ENCODE data around the gene VWA3B.

The VWA3B gene

DNA sequence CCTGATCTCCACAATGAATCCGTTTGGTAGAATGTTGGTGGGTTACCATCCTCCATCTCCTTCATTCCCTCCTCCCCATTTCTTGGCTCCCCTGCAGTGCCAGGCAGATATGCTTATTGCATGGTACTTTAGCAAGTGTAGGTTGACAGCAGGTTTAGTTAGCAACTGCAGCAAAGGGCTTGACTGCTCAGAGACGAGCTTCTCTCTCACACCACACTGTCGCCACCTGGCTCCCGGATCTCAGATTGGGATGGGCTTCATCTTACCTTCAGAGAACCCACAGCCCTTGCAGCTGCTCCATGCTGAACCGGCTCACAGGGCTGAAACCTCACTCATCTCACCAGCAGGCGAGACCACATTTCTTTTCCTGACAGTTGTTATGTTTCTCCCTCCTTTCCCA is 88.8 kb downstream of the VWA3B start:
- DNase-seq, result no peak

DNA sequence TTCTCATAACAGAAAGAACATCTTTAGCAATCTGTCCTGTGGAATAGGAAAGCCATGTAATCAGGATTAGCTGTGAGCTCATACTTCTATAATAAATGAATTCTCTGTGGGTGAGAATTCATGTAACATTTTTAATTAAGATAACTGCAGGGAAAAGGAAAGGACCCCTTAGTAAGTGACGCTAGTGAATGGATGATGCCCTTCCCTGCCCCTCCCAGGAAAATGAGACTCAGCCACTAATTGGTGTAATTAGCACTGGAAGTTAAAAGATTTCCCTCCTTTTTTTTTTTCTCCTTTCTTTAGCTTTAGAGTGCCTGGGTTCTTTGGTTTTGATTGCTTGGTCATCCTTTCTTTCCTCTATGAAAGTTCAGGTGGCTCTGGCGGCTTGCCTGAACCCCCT is 90.3 kb downstream of the VWA3B start:
- DNase-seq, result no peak

DNA sequence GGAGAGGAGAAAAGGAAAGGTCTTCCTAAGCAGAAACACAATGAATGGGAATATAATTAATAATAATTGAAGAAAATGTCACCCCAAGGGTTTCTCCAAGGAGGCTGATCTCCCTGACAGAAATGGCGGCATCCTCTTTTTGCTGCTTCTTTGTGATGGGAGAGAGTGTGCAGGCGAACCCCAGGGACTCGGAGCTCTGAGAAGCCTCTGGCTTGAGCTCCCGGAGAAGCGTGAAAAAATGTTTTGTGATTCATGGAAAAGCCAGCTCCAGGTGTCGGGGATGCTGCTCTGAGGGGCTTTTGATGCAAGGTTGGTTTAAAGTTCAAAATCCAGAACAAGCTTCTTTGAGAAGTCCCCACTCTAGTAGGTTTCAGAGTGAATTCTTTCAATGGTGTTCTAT is 91.0 kb downstream of the VWA3B start:
- DNase-seq, result no peak

DNA sequence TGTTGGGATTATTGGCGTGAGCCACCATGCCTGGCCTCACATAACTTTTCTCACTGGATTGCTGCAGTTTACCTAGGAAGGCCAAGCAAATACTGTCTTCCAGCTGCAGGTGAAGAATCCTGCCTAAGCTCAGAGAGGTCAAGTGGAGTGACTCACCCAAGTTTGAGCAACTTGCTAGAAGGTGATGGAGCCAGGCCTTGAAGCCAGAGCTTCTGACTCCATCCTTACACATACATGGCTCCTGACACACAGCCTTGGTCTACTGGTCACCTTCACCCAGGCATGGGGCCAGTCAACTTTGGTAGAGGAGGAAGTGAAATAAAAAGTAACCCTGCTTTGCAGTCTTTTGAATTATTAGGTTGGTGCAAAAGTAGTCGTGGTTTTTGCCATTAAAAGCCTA is 93.5 kb downstream of the VWA3B start:
- no peak for DNase-seq

DNA sequence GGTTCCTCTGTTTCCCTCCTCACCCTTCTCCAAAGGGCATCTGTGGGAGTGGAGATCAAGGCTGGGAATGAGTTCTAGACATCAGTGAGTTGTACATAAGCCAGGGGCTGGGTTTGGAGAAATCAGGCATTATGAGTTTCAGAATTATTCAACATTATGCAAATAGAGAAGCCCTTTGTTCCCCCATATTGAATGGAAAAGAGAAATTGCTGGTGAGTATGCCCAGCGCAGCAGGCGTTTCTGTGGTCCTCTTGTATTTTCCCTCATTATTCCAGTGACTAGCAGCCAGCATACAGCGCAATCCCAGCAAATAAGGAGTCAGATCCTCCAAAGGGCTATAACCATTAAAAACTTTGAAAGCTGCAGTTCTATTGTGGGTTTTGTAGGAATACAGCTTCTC is 94.4 kb downstream of the VWA3B start:
- no peak for DNase-seq

DNA sequence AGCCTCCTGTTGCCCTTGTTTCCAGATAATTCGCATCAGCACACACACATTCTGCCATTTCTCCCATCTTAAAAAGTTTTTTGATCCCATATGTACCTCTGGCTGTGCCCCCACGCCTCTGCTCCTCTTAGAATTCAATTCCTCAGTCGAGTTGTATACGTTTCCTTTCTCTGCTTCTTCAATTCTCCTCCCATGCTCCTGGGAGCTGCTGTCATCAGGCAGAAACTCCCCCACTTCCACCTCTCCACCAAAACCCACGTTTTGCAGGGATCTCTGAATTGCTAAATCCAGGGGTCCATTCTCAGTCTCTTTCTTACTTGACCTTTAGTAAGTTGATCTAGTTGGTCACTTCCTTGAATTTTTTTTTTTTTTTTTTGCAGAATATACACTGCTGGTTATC is 98.8 kb downstream of the VWA3B start:
- DNase-seq, result no peak

DNA sequence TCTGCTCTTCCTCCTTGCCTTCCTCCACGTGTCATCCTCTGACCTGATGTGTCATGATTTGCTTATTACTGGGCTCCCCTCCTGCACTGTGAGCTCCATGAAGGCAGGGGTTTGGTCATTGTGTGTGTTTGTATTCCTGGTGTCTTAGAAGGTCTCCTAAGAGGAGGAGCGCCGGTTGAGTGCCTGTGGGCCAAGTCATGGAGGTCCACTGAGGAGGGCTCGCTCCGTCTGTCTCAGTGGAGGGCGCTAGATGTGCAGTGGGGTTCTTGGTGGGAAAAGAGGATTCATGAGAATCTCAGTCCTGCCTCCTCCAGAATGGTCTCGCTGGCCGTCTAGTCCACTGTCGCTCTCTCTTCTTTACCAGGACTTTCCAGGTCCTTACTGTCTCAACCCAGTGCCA is 100.2 kb downstream of the VWA3B start:
- no peak for DNase-seq

DNA sequence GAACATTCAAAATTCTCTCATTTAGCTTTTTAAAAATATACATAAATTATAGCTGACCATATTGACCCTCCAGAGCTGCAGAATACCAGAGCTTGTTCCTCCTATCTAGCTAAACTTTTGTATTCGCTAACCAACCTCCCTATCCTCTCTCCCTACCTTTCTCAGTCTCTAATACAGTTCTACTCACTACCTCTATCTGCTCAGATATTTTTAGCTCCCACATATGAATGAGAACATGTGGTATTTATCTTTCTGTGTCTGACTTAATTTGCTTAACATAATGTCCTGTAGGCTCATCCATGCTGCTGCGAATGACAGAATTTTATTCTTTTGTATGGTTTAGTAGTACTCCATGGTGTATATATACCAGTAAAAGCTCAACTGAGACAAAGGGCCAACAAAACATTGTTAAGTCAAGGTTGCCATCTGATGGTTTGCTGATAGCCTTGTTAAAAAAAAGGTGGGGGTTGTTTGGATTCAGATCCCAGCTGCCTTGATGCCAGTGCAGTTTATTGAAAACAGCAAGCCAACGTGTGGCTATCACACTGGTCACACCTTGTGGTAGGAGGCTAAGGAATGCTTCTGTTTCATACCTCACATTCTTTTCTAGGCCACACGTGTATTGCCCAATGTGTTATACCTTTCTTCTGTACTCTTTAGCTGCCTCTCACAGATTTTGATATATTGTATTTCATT is 101.5 kb downstream of the VWA3B start:
- no peak for DNase-seq

DNA sequence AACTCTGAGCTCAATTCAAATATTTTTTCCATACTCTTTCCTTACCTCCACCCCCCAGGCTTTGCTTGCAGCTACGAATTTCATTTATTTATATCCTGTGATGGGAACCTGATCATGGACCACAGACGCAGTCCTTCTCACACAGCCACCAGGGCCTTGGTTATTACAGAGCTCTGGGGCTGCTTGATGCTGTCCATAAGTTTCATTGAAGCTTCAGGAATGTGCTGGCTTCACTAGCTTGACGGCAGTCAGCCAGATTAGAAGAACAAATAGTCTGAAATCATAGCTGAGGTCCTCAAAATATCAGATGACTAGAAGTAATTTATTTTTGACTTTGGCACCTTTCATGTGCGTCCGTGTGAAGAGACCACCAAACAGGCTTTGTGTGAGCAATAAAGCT is 104.9 kb downstream of the VWA3B start:
- no peak for DNase-seq

DNA sequence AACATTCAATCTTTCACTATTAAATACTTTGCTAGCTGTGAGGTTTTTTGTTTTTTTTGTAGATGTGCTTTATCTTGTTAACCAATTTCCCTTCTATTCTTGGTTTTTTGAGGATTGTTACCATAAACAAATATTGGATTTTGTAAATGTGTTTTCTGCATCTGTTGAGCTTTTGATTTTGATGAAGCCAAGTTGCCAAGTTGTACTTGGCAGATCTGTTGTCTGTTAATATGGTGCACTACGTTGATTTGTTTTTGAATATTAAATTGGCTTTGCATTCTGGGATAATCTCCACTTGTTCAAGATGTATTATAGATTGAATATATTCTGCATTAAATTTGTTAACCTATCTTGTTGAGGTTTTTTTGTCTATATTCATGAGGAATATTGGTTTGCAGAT is 114.6 kb downstream of the VWA3B start:
- no peak for DNase-seq

DNA sequence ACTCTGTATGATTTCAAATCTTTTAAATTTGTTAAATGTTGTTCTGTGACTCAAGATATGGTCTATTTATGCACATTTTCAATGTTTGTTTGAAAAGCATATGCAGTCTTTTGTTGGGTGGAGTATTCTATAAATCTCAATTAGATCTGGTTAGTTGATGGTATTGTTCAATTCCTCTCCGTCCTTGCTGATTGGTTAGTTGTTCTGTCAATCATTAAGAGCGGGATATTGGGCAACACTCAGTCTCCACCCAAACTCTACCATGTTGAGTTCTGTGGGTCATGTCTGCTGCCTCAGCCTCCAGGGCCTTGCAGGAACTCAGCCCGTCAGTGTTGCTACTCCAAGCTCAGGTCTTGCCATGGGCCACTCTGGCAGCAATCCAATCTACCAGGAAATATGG is 118.9 kb downstream of the VWA3B start:
- DNase-seq, result no peak

DNA sequence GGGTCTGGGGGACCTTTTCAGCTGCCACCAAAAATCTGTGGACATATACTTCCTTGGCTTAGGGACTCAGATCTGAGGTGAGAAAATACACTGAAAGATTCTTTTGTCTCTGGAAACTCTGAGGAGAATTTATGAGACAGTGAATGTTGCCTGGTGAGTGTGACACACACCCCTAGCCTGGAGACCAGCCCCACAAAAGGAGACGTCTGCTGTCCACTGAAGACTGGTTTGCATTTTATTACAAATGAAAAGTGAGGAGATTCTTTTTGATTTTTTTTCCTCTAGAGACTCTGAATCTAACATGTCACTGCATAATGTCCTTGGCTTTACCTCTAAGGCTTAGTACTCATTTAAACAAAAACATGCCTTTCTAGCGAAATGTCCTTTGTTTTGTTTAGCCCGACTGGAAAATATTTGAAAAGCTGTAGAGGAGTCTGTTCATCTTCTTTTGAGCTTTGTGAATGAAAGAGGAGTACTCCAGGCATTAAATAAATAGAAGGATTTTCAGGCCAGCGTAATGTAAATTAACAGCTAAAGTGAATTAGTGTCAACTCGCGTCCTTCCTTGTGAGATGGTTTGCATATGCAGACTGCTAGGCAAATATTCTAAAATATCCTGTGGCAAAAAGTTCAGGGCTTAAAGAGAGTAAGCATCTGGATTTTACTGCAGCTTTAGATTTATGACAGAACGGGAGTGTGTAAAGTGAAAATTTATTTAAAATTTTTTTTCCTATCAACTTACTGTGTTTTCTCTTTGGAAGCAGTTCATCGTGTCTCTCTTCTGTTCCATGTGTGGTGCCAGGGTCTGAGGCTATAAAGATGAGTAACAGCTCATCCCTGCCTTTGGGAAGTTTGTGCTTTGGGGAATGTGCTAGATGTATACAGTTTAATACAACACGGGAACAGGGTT is 125.4 kb downstream of the VWA3B start:
- DNase-seq, result no peak

DNA sequence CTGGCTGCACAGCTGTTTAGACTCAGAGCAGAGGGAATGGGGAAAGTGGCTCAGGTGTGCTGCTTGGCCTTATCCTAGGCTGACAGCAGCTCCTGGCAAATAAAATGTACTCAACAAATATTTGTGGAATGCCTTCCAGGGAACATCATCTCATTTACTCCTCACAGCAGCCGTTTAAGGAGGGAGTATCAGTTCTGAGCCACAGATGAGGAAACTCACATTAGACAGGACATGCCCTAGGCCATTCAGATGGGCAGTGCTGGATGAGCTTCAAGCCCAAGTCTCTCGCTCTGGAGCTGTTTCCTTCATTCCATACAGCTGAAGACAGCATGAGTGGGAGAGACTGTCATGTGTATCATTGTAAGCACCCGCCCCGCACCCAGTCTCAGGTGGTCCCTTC is 129.6 kb downstream of the VWA3B start:
- no peak for DNase-seq

DNA sequence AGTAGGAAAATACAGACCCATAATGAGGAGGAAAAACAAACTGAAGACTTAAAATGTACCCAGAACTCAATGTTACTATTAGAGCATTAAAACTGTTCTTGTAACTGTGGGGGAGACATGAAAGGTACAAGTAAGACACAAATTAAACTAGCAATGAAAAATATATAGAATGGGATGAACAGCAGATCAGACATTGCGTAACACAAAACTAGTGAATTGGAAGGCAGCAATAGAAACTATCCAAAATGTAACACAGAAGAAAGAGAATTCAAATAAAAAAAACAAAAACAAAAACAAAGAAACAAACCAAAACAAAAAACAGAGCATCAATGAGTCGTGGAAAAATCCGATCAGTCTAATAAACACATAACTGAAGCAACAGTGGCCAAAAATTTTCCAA is 132.2 kb downstream of the VWA3B start:
- no peak for DNase-seq

DNA sequence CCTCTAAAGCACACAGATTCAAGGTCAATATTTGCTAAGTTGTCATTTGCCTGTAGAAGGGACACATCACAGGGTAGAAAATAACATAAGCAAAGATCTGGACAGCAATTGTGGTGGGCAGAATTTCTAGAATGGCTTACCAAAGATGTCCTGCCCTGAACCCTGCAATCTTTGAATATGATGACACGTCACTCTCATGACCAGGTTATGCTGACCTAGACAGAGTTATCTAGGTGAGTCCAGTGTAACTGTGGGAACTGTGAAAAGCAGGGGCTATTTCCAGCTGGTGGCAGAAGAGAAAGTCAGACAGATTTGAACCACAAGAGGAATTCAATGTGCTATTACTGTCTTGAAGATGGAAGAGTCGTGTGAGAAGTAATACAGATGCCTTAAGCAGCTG is 147.0 kb downstream of the VWA3B start:
- no peak for DNase-seq

DNA sequence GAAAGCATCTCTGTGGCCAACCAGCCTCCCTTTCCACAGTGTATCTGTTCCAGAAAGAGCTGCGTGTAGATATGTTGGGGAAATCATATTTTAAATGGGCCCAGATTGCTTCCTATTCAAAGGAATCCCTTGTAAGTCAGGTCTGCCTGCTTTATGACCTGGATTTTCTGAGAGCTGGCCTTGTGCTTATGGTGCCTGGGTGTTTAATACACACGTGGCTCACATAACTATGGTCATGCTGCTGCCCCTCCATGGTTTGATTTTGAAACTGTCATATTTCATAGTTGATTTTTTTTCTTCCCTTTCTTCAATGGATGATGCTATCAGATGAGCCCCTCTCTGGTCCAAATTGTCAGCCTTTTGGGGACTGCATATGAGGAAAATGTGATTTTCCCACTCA is 147.8 kb downstream of the VWA3B start:
- no peak for DNase-seq

DNA sequence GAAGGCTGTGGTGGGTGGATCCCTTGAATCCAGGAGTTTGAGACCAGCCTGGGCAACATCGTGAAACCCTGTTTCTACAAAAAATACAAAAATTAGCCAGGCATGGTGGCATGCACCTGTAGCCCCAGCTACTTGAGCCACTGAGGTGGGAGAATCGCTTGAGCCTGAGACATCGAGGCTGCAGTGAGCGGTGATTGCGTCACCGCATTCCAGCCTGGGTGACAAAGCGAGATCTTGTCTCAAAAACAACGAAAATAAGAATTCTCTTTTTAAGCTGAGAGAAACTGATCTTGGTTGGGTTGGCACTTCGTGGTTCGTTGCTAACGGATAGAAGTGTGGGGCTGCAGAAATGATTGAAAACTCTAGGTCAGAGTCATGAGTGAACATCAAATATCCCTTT is 150.0 kb downstream of the VWA3B start:
- DNase-seq, result no peak

DNA sequence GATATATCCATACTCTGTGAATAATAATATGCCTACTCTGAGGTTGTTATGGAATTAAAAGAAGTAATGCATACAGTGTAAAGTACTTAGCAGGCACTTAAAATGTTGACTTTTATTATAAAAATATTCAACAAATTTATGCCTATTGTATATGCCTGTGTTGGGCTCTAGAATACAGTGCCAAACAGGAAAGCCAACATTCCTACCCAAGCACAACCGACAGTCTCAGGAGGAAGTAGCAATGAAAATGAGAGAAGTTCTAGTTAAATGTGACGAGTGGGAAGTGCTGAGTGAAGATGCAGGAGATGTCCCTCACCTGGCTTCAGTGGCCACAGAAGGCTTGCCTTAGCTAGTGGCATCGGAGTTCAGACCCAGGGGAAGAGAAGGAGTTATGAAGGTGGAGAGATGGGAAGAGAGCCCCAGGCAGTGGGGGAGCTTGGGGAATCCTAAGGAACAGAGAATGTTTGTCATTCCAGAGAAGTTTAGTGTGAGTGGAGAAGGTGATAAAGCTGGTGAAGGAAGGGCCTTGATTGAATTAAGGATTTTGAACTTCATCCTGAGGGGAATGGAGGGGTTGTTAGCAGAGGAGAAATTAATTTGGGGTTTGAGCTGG is 153.9 kb downstream of the VWA3B start:
- DNase-seq, result no peak

DNA sequence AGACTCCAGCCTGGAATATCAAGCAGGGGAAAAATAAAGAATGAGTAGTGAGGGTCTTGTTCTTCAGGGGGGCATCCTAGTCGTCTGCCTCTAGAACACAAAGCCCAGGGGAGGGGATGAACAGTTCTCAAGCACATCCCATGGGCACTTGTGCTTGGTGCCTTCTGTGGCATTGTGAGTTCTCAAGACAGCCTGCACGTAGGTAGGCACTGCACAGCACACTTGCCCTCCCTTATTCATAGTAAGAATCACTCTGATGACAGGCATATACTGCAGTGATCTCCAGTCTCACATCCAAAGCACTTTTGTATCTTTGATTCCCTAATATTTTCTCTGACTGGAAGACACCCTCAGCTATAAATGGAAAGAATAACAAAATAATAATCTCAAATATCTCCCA is 154.6 kb downstream of the VWA3B start:
- DNase-seq, result no peak

DNA sequence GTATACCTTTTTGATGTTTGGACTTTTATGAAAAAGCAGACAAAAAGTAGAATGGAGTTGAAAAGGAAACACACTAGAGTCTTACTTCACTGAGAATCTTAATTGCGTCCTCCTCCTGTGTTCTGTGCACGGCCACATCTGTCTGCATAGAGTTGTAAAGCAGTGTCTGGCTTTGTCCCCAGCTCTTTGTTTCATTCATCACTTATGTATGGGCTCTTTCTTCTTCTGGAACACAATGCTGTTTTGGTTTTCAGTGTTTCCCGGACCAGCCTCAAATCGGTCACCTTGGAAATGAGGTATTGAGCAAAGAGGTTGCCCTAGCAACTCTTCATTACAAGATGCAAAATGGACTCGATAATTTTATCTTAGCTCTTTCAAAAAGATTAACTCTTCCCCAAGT is 155.0 kb downstream of the VWA3B start:
- no peak for DNase-seq

DNA sequence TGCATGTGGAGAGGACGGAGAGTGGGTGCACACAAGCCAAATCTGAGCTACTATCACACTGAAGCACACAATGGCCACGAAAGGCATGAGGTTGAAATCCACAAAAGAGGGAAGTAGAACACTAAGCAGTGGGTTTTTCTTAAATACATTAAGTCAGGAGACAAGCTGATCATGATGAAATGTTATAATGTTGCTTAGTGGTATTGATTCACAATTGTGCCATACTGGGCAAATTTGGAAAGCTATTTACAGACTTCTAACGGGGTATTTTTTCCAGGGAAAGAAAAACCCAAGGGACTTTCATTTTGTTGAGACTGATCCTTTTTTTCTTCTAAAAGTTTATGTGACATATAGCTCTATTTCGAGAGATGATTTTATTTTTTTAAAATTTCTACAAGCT is 158.5 kb downstream of the VWA3B start:
- DNase-seq, result no peak

DNA sequence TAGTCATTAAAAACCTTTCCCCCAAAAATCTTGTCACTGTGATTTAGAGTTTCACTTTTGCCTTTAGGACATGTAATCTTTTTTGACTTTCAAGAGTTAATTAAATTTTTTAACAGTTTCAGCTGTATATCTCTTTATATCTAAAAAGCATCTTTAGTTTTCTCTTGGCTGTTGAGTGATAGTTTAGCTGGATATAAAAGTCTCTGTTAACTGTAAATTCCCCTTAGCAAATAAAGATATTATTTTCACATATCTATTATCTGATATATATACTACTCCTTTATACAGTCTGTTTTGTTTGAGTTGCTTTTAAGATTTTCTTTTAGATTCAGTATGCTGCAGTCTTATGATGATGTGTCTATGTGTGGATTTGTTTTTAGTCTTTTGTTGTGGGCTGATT is 160.4 kb downstream of the VWA3B start:
- DNase-seq, result no peak

DNA sequence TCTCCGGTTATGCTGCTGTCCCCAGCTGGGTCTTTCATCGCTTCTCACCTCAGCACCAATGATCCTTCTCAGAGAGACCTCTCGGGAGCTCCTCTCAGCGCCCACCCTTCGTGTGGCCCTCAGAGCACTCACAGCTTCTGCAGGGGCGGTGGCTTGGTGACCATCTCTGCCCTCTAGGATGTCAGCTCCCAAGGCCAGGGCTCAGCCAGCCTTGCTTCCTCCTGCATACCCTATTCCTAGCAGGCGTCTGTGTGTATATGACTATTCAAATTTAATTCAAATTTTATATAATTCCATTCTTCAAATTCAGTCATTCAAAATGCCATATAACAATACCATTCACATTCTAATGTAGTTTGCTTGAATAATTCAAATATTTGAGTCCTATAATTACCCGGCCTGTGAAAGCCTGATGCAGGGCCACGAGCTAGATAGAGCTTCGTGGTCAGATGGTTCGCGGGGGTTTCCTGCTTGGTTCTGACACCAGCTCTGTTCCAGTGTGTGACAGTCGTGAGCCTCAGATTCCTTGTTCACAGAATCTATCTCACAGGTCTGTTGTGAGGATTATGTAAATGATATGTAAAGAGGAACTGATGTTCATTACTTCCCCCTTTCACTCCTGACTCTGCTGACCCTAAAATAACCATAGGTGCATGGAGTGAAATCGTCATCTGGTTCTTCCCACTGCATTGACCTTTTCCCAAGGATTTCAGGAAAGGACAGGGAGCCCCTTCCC is 165.2 kb downstream of the VWA3B start:
- no peak for DNase-seq

All from HCEC 1CT (cell line).